HepG2 (cell line): ENCODE measurements around the gene RNU5B-1. TPM values are rescaled to one million over a fixed set of nuclear protein-coding genes. Genes with fewer than 3 reads are reported as not detected.

Experiments used
- FOXM1 ChIP-seq: sonication (generic); formaldehyde crosslinking; IDR thresholded peaks from 2 replicates; pipeline ENCODE4 v1.5.0; 2020; ENCODE audit warnings: missing genetic modification reagents
- MAFK ChIP-seq, 2 experiments: IDR thresholded peaks in 1 of 2; conservative IDR thresholded peaks in 1 of 2; 2 replicates each; pipeline ENCODE4 v1.6.1; 2011; ENCODE audit warnings: improper control_type of control experiment in 2 of 2, low read length in 2 of 2
- PRMT3 ChIP-seq: sonication (generic); formaldehyde crosslinking; IDR thresholded peaks from 2 replicates; pipeline ENCODE4 v1.8.1; 2022; ENCODE audit warnings: low read depth, mild to moderate bottlenecking, moderate library complexity, missing genetic modification reagents, borderline replicate concordance
- REL ChIP-seq: sonication (generic); formaldehyde crosslinking; conservative IDR thresholded peaks from 2 replicates; pipeline ENCODE4 v1.8.0; 2022; ENCODE audit warnings: mild to moderate bottlenecking, missing genetic modification reagents, moderate library complexity
- TCF7 ChIP-seq: sonication (generic); IDR thresholded peaks from 2 replicates; pipeline ENCODE4 v1.6.1; 2016; ENCODE audit warnings: antibody characterized with exemption, low read depth
- TSC22D2 ChIP-seq: sonication (generic); formaldehyde crosslinking; IDR thresholded peaks from 2 replicates; pipeline ENCODE4 v1.5.1; 2020; ENCODE audit warnings: missing genetic modification reagents, mild to moderate bottlenecking, borderline replicate concordance
- ZKSCAN1 ChIP-seq: fragments of 150-350 bp; IDR thresholded peaks from 2 replicates; pipeline ENCODE4 v1.6.1; 2014; ENCODE audit warnings: low read length
- ZNF224 ChIP-seq: sonication (generic); formaldehyde crosslinking; IDR thresholded peaks from 2 replicates; pipeline ENCODE4 v1.5.0; 2020; ENCODE audit warnings: mild to moderate bottlenecking, missing genetic modification reagents
- ZNF451 ChIP-seq: sonication (generic); formaldehyde crosslinking; IDR thresholded peaks from 2 replicates; pipeline ENCODE4 v1.5.0; 2020; ENCODE audit warnings: mild to moderate bottlenecking, missing genetic modification reagents
- ZNF550 ChIP-seq: sonication (generic); formaldehyde crosslinking; IDR thresholded peaks from 2 replicates; pipeline ENCODE4 v1.4.0; 2020; ENCODE audit warnings: mild to moderate bottlenecking, missing genetic modification reagents, borderline replicate concordance
- ZNF674 ChIP-seq: sonication (generic); formaldehyde crosslinking; IDR thresholded peaks from 2 replicates; pipeline ENCODE4 v1.5.0; 2020; ENCODE audit warnings: low read depth, mild to moderate bottlenecking, missing genetic modification reagents
- polyA plus RNA-seq, 8 experiments: library from polyadenylated mRNA; depleted of rRNA in 3 of 8; stranded (reverse) in 7 of 8; unstranded in 1 of 8; fragments of >200 nt; fragmentation: Illumina TruSeq in 4 of 8; extraction: Trizol in 4 of 8; gene quantifications; 2 replicates each; pipeline versions ENCODE4 v1.2.1 to v1.2.3, GENCODE V29; 2011 to 2016; ENCODE audit warnings: low read depth in 4 of 8, missing spikeins in 1 of 8, mixed read lengths in 1 of 8; ENCODE audit not compliant: insufficient read depth in 1 of 8
- total RNA-seq, 5 experiments: library from RNA; depleted of rRNA; stranded (reverse); fragments of >200 nt; fragmentation: Illumina TruSeq; extraction: Trizol; gene quantifications; 2 replicates each; pipeline ENCODE4 v1.2.3, GENCODE V29; 2016; ENCODE audit warnings: low read depth in 1 of 5
- TF ChIP-seq, protein P1 (sequence below): sonication (generic); formaldehyde crosslinking; IDR thresholded peaks from 2 replicates; pipeline ENCODE4 v1.5.1; 2020; ENCODE audit warnings: mild to moderate bottlenecking, missing genetic modification reagents, borderline replicate concordance
- TF ChIP-seq, protein P2 (sequence below): sonication (generic); formaldehyde crosslinking; IDR thresholded peaks from 2 replicates; pipeline ENCODE4 v1.8.0; 2023; ENCODE audit warnings: mild to moderate bottlenecking, missing genetic modification reagents
- TF ChIP-seq, protein P3 (sequence below): sonication (generic); formaldehyde crosslinking; IDR thresholded peaks from 2 replicates; pipeline ENCODE4 v1.8.0; 2022; ENCODE audit warnings: missing genetic modification reagents, mild to moderate bottlenecking, inconsistent platforms, borderline replicate concordance
- TF ChIP-seq, protein P4 (sequence below): sonication (generic); formaldehyde crosslinking; IDR thresholded peaks from 2 replicates; pipeline ENCODE4 v1.4.0; 2020; ENCODE audit warnings: mild to moderate bottlenecking, missing genetic modification reagents
- TF ChIP-seq, protein P5 (sequence below): sonication (generic); formaldehyde crosslinking; conservative IDR thresholded peaks from 2 replicates; pipeline ENCODE4 v1.8.0; 2022; ENCODE audit warnings: low read depth, missing genetic modification reagents

The RNU5B-1 gene
- total and polyA plus RNA-seq, 2 of the 13 experiments (the other 11 are each of a cell fraction or from before 2014, with no cell fraction given) = 1,646 TPM; not detected in 1

DNA sequence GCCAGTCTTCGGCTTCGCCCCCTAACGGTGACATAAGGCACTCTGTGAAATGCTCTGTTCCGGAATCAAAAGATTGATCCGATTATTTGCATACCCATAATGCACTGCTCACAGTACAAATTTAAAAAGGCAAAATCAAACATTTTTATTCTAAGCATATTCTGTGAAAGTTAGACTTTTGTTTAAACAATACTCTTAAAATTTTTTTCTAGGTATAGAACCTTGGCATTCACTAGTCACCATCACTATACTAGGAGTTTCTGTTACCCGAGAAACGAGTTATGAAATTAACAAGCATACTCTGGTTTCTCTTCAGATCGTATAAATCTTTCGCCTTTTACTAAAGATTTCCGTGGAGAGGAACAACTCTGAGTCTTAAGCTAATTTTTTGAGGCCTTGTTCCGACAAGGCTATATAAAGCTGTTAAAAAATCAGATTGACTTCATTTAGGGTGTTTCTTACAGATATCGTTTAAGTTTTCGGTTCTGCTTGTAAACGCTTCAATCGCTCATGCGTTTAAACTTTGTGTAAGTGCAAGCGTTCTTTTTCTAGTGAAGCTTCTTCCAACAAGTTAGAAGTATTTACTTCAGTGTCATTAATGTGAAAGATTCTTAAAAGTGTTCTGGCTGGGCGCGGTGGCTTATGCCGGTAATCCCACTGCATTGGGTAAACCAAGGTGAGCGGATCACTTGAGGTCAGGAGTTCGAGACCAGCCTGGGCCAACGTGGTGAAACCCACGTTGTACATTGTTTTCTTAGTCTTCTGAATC is at the start of gene RNU5B-1 (continued):
- TF ChIP-seq, protein P1, sequence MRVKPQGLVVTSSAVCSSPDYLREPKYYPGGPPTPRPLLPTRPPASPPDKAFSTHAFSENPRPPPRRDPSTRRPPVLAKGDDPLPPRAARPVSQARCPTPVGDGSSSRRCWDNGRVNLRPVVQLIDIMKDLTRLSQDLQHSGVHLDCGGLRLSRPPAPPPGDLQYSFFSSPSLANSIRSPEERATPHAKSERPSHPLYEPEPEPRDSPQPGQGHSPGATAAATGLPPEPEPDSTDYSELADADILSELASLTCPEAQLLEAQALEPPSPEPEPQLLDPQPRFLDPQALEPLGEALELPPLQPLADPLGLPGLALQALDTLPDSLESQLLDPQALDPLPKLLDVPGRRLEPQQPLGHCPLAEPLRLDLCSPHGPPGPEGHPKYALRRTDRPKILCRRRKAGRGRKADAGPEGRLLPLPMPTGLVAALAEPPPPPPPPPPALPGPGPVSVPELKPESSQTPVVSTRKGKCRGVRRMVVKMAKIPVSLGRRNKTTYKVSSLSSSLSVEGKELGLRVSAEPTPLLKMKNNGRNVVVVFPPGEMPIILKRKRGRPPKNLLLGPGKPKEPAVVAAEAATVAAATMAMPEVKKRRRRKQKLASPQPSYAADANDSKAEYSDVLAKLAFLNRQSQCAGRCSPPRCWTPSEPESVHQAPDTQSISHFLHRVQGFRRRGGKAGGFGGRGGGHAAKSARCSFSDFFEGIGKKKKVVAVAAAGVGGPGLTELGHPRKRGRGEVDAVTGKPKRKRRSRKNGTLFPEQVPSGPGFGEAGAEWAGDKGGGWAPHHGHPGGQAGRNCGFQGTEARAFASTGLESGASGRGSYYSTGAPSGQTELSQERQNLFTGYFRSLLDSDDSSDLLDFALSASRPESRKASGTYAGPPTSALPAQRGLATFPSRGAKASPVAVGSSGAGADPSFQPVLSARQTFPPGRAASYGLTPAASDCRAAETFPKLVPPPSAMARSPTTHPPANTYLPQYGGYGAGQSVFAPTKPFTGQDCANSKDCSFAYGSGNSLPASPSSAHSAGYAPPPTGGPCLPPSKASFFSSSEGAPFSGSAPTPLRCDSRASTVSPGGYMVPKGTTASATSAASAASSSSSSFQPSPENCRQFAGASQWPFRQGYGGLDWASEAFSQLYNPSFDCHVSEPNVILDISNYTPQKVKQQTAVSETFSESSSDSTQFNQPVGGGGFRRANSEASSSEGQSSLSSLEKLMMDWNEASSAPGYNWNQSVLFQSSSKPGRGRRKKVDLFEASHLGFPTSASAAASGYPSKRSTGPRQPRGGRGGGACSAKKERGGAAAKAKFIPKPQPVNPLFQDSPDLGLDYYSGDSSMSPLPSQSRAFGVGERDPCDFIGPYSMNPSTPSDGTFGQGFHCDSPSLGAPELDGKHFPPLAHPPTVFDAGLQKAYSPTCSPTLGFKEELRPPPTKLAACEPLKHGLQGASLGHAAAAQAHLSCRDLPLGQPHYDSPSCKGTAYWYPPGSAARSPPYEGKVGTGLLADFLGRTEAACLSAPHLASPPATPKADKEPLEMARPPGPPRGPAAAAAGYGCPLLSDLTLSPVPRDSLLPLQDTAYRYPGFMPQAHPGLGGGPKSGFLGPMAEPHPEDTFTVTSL (CRISPR knock-in tag) = no peak; the same call in 1 of the 2 replicates
- no peak for TF ChIP-seq REL (CRISPR knock-in tag)
- TF ChIP-seq, protein P2, sequence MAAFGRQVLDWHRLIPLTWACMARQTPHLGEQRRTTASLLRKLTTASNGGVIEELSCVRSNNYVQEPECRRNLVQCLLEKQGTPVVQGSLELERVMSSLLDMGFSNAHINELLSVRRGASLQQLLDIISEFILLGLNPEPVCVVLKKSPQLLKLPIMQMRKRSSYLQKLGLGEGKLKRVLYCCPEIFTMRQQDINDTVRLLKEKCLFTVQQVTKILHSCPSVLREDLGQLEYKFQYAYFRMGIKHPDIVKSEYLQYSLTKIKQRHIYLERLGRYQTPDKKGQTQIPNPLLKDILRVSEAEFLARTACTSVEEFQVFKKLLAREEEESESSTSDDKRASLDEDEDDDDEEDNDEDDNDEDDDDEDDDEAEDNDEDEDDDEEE (CRISPR knock-in tag) = no peak
- TF ChIP-seq, protein P3, sequence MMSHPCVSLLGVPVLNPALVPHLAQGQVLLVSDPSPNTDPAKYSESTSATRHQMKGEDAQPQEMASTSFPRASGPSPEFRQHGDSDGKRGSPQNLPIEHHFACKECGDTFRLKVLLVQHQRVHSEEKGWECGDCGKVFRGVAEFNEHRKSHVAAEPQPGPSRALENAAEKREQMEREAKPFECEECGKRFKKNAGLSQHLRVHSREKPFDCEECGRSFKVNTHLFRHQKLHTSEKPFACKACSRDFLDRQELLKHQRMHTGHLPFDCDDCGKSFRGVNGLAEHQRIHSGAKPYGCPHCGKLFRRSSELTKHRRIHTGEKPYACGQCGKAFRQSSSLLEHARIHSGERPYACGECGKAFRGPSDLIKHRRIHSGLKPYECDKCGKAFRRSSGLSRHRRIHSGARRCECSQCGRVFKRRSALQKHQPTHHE = peak; percentile 71; the same call in 1 of the 2 replicates
- TF ChIP-seq MAFK (conservative IDR thresholded peaks at IDR 0.05 in 1 of 2, IDR thresholded peaks at IDR 0.05 in 1 of 2; ENCODE audit: low read length in 2 of 2) = no peak
- no peak for TF ChIP-seq ZNF451 (CRISPR knock-in tag)
- no peak for TF ChIP-seq ZNF224
- TF ChIP-seq TSC22D2 (CRISPR knock-in tag) = no peak
- TF ChIP-seq, protein P4, sequence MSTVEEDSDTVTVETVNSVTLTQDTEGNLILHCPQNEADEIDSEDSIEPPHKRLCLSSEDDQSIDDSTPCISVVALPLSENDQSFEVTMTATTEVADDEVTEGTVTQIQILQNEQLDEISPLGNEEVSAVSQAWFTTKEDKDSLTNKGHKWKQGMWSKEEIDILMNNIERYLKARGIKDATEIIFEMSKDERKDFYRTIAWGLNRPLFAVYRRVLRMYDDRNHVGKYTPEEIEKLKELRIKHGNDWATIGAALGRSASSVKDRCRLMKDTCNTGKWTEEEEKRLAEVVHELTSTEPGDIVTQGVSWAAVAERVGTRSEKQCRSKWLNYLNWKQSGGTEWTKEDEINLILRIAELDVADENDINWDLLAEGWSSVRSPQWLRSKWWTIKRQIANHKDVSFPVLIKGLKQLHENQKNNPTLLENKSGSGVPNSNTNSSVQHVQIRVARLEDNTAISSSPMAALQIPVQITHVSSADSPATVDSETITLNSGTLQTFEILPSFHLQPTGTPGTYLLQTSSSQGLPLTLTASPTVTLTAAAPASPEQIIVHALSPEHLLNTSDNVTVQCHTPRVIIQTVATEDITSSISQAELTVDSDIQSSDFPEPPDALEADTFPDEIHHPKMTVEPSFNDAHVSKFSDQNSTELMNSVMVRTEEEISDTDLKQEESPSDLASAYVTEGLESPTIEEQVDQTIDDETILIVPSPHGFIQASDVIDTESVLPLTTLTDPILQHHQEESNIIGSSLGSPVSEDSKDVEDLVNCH (CRISPR knock-in tag) = no peak
- TF ChIP-seq ZNF674 (CRISPR knock-in tag) = no peak
- no peak for TF ChIP-seq FOXM1
- no peak for TF ChIP-seq TCF7
- peak; percentile 56; the same call in 1 of the 2 replicates for TF ChIP-seq ZKSCAN1
- TF ChIP-seq, protein P5, sequence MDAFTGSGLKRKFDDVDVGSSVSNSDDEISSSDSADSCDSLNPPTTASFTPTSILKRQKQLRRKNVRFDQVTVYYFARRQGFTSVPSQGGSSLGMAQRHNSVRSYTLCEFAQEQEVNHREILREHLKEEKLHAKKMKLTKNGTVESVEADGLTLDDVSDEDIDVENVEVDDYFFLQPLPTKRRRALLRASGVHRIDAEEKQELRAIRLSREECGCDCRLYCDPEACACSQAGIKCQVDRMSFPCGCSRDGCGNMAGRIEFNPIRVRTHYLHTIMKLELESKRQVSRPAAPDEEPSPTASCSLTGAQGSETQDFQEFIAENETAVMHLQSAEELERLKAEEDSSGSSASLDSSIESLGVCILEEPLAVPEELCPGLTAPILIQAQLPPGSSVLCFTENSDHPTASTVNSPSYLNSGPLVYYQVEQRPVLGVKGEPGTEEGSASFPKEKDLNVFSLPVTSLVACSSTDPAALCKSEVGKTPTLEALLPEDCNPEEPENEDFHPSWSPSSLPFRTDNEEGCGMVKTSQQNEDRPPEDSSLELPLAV (CRISPR knock-in tag) = 0 out of 2 replicates have a peak, but pooled peaks have one; percentile 54
- TF ChIP-seq PRMT3 (CRISPR knock-in tag) = peak; percentile 84; the same call in 1 of the 2 replicates
- TF ChIP-seq ZNF550 (CRISPR knock-in tag) = no peak
